T-cell (primary cell): Measurements from ENCODE around the gene DCUN1D4. TPM values are rescaled to one million over a fixed set of nuclear protein-coding genes. Genes with fewer than 3 reads are reported as not detected.
"Not testable (repeated sequence)": the region's sequence is repeated elsewhere in the genome, so short reads cannot be mapped to it uniquely, and the experiment has no call there.

Experiments
- ATAC-seq, 4 experiments: fragments of 200-7000 bp in 3 of 4; fragments of 150-1000 bp in 1 of 4; cut with Tn5 transposase; replicated peaks in 1 of 4; 1 replicate in 3 of 4; 2 replicates in 1 of 4; pipeline ENCODE4 v1.10.0; 2021; ENCODE audit warnings: moderate library complexity in 3 of 4, mild to moderate bottlenecking in 2 of 4, moderate number of reproducible peaks in 1 of 4
- CTCF ChIA-PET, 2 donors: fragments of 300-600 bp; sonication (Branson Sonifier 250); formaldehyde crosslinking; loops; one replicate each; lab custom pipeline; 2022; ENCODE audit warnings: antibody characterized with exemption in 2 of 2; lab: Charles Lee
- POLR2A ChIA-PET, 2 donors: fragments of 300-600 bp; sonication (Branson Sonifier 250); formaldehyde crosslinking; loops; one replicate each; lab custom pipeline; 2022; ENCODE audit warnings: antibody characterized with exemption in 2 of 2; lab: Charles Lee
- DNase-seq, 35 experiments: peaks; one replicate each; pipeline versions ENCODE4 v3.0.0 to v3.0.0-alpha.2; 2013 to 2023
- H3K27ac ChIP-seq: one replicate; pipeline ENCODE4 v1.5.1; 2013; ENCODE audit warnings: low read length
- H3K27me3 ChIP-seq, 2 experiments: replicated peaks in 1 of 2; 1 replicate in 1 of 2; 2 replicates in 1 of 2; pipeline versions ENCODE4 v1.6.1 to v1.7.0; 2013; ENCODE audit warnings: low read length in 1 of 2, mixed read lengths in 1 of 2; ENCODE audit not compliant: control insufficient read depth in 2 of 2, insufficient read depth in 2 of 2; ENCODE audit errors: extremely low read depth in 1 of 2
- H3K36me3 ChIP-seq, 2 donors: 1 replicate in 1 of 2; 2 replicates in 1 of 2; pipeline versions ENCODE4 v1.6.1 to v1.7.0; 2013; ENCODE audit warnings: low read length in 1 of 2; ENCODE audit not compliant: control insufficient read depth in 2 of 2, insufficient read depth in 1 of 2; ENCODE audit errors: extremely low read depth in 1 of 2
- H3K4me1 ChIP-seq, 2 experiments: 1 replicate in 1 of 2; 2 replicates in 1 of 2; pipeline versions ENCODE4 v1.6.1 to v1.7.0; 2013; ENCODE audit warnings: low read length in 2 of 2, mixed read lengths in 1 of 2; ENCODE audit not compliant: insufficient read depth in 2 of 2, control insufficient read depth in 1 of 2; ENCODE audit errors: extremely low read depth in 1 of 2
- H3K4me3 ChIP-seq, 2 donors: 1 replicate in 1 of 2; 2 replicates in 1 of 2; pipeline versions ENCODE4 v1.5.1 to v1.7.0; 2013; ENCODE audit warnings: mild to moderate bottlenecking in 2 of 2, low read length in 1 of 2, moderate library complexity in 1 of 2; ENCODE audit not compliant: control insufficient read depth in 1 of 2; ENCODE audit errors: extremely low read depth in 1 of 2
- H3K9me3 ChIP-seq: 2 replicates; pipeline ENCODE4 v1.7.0; 2013
- H3K27ac Mint-ChIP-seq, 2 donors: one replicate each; pipeline ENCODE4 v1.8.0; 2020 to 2021; ENCODE audit warnings: mild to moderate bottlenecking in 2 of 2, mixed read lengths in 2 of 2
- H3K27me3 Mint-ChIP-seq, 2 donors: one replicate each; pipeline ENCODE4 v1.8.0; 2021 to 2022; ENCODE audit warnings: mixed read lengths in 2 of 2
- H3K36me3 Mint-ChIP-seq: one replicate; pipeline ENCODE4 v1.8.0; 2021; ENCODE audit warnings: mixed read lengths
- H3K4me1 Mint-ChIP-seq, 3 donors: one replicate each; pipeline ENCODE4 v1.8.0; 2020 to 2022; ENCODE audit warnings: mixed read lengths in 3 of 3, mild to moderate bottlenecking in 1 of 3
- H3K4me3 Mint-ChIP-seq, 3 donors: one replicate each; pipeline ENCODE4 v1.8.0; 2020 to 2022; ENCODE audit warnings: mild to moderate bottlenecking in 3 of 3, mixed read lengths in 3 of 3, moderate library complexity in 3 of 3
- H3K9me3 Mint-ChIP-seq, 3 donors: one replicate each; pipeline ENCODE4 v1.8.0; 2020 to 2022; ENCODE audit warnings: mixed read lengths in 3 of 3
- WGBS: methylation state at CpG from one replicate; pipeline ENCODE4 v1.1.5; 2013; ENCODE audit warnings: missing lambda C conversion rate; ENCODE audit not compliant: insufficient coverage; 5-methylcytosine and 5-hydroxymethylcytosine counted together
- total RNA-seq, 35 experiments: library from RNA in 6 of 35; stranded (reverse) in 6 of 35; fragments of 120-200 nt in 1 of 35; gene quantifications; one replicate each; pipeline versions ENCODE4 v1.2.1 to v1.2.4 and lab custom pipeline; 2013 to 2026

The DCUN1D4 gene
- total RNA-seq, 5 donors from 2014 or later (not counting 1 experiment from before 2014, with no cell fraction given) = 35.6 to 47.1 (median 37.3) TPM

- H3K36me3 Mint-ChIP-seq = peaks cover 48% of the 10 kb centered on the region
- H3K4me1 ChIP-seq = peaks cover 0 to 2% of the 10 kb centered on the region in 2 experiments
- H3K4me3 Mint-ChIP-seq = no peak overlapping the region
- no peaks in the 10 kb centered on the region for H3K27me3 ChIP-seq
- H3K36me3 ChIP-seq = peaks cover 0 to 19% of the 10 kb centered on the region in 2 donors
- no peaks in the 10 kb centered on the region for H3K27me3 Mint-ChIP-seq
- H3K4me3 ChIP-seq = no peak overlapping the region
- peaks cover 0 to 10% (median 2%) of the 10 kb centered on the region in 3 donors for H3K4me1 Mint-ChIP-seq
- H3K27ac ChIP-seq = no peak overlapping the region
- H3K9me3 Mint-ChIP-seq = no peaks in the 10 kb centered on the region
- H3K27ac Mint-ChIP-seq = no peak overlapping the region
- ATAC-seq = no peak
- WGBS = 89% methylated on average over 1 of the region's 2 CpGs
- CTCF ChIA-PET = interaction anchor here in 1 of 2 donors (0.6 kb wide), 1 partner anchor 23 kb away, joined by 3 read pairs; no protein-coding TSS in a partner anchor
- POLR2A ChIA-PET = no interaction called here
- H3K9me3 ChIP-seq = no peaks in the 10 kb centered on the region
- no peak for DNase-seq
These were observed 41.7 kb downstream of the DCUN1D4 start for GRCh38 chr4:51884606-51885005.

- ATAC-seq (no peak), DNase-seq (peak in 1 of 35 experiments; percentile 16)
- Mint-ChIP-seq H3K27ac (no peak overlapping the region), H3K4me1 (peaks cover 0 to 10% (median 2%) of the 10 kb centered on the region in 3 donors), H3K36me3 (peaks cover 51% of the 10 kb centered on the region), H3K4me3 (no peak overlapping the region), H3K27me3 (no peaks in the 10 kb centered on the region), H3K9me3 (no peaks in the 10 kb centered on the region)
- Histone ChIP-seq H3K9me3 (no peaks in the 10 kb centered on the region), H3K36me3 (peaks cover 0 to 13% of the 10 kb centered on the region in 2 donors), H3K27ac (no peak overlapping the region), H3K4me1 (peaks cover 0 to 2% of the 10 kb centered on the region in 2 experiments), H3K4me3 (no peak overlapping the region), H3K27me3 (no peaks in the 10 kb centered on the region)
- ChIA-PET CTCF (no interaction called here), POLR2A (no interaction called here)
- 96% methylated on average over 5 of the region's 5 CpGs for WGBS
These were observed 42.4 kb downstream of the DCUN1D4 start for GRCh38 chr4:51885363-51885762.

- ChIA-PET CTCF (no interaction called here), POLR2A (interaction anchor here in 1 of 2 donors (0.6 kb wide), 1 partner anchor 1490 kb away, joined by 3 read pairs; no protein-coding TSS in a partner anchor)
- H3K36me3 Mint-ChIP-seq = peaks cover 45% of the 10 kb centered on the region
- no peak overlapping the region for H3K27ac Mint-ChIP-seq
- no peaks in the 10 kb centered on the region for H3K27me3 Mint-ChIP-seq
- H3K9me3 Mint-ChIP-seq = no peaks in the 10 kb centered on the region
- WGBS = no CpG with 5 or more reads among the region's 1 CpG
- H3K4me1 Mint-ChIP-seq = peaks cover 0 to 3% (median 2%) of the 10 kb centered on the region in 3 donors
- no peak for ATAC-seq
- peaks cover 5 to 25% of the 10 kb centered on the region in 2 donors for H3K36me3 ChIP-seq
- no peaks in the 10 kb centered on the region for H3K27me3 ChIP-seq
- DNase-seq = no peak
- no peak overlapping the region for H3K4me3 Mint-ChIP-seq
- H3K27ac ChIP-seq = no peak overlapping the region
- no peaks in the 10 kb centered on the region for H3K9me3 ChIP-seq
- no peak overlapping the region for H3K4me3 ChIP-seq
- no peaks in the 10 kb centered on the region for H3K4me1 ChIP-seq
These were observed 47.8 kb downstream of the DCUN1D4 start for GRCh38 chr4:51890760-51891159.

GRCh38 chr4:51893402-51893801 is 50.4 kb downstream of the DCUN1D4 start:
- H3K27ac Mint-ChIP-seq, H3K4me1 Mint-ChIP-seq, H3K9me3 ChIP-seq, H3K4me1 ChIP-seq, DNase-seq, H3K27me3 ChIP-seq, ATAC-seq, CTCF ChIA-PET, H3K27me3 Mint-ChIP-seq, H3K4me3 ChIP-seq, POLR2A ChIA-PET, H3K27ac ChIP-seq, H3K4me3 Mint-ChIP-seq, H3K9me3 Mint-ChIP-seq: not testable (repeated sequence)
- 96% methylated on average over 13 of the region's 16 CpGs for WGBS
- H3K36me3 ChIP-seq = peaks cover 5 to 16% of the 10 kb centered on the region in 2 donors
- H3K36me3 Mint-ChIP-seq = peaks cover 42% of the 10 kb centered on the region

GRCh38 chr4:51894059-51894645 is 51.2 kb downstream of the DCUN1D4 start:
- no peak overlapping the region for H3K4me3 ChIP-seq
- DNase-seq = no peak
- H3K27me3 ChIP-seq = no peaks in the 10 kb centered on the region
- Mint-ChIP-seq H3K27me3 (no peaks in the 10 kb centered on the region), H3K4me1 (peaks cover 0 to 3% (median 2%) of the 10 kb centered on the region in 3 donors), H3K27ac (no peak overlapping the region), H3K4me3 (no peak overlapping the region), H3K36me3 (peaks cover 48% of the 10 kb centered on the region), H3K9me3 (no peaks in the 10 kb centered on the region)
- H3K4me1 ChIP-seq = no peaks in the 10 kb centered on the region
- H3K9me3 ChIP-seq = no peaks in the 10 kb centered on the region
- no peak for ATAC-seq
- H3K27ac ChIP-seq = no peak overlapping the region
- POLR2A ChIA-PET = no interaction called here
- 83% methylated on average over 1 of the region's 1 CpG for WGBS
- CTCF ChIA-PET = no interaction called here
- H3K36me3 ChIP-seq = peaks cover 5 to 19% of the 10 kb centered on the region in 2 donors

GRCh38 chr4:51895158-51895557 is 52.2 kb downstream of the DCUN1D4 start:
- Mint-ChIP-seq H3K36me3 (peaks cover 46% of the 10 kb centered on the region), H3K27ac (no peak overlapping the region), H3K4me3 (no peak overlapping the region), H3K27me3 (no peaks in the 10 kb centered on the region), H3K9me3 (no peaks in the 10 kb centered on the region), H3K4me1 (peaks cover 0 to 3% (median 2%) of the 10 kb centered on the region in 3 donors)
- Histone ChIP-seq H3K27ac (no peak overlapping the region), H3K27me3 (no peaks in the 10 kb centered on the region), H3K4me1 (no peaks in the 10 kb centered on the region), H3K36me3 (peaks cover 5 to 26% of the 10 kb centered on the region in 2 donors), H3K9me3 (no peaks in the 10 kb centered on the region), H3K4me3 (no peak overlapping the region)
- ATAC-seq (no peak), DNase-seq (no peak)
- ChIA-PET CTCF (interaction anchor here (0.6 to 1.3 kb wide), 9 partner anchors 12 to 1099 kb away, joined by 3 to 7 read pairs (median 4); partner anchors contain the start of genes DCUN1D4 (in 1 of the 2) and SGCB (in 1 of the 2)), POLR2A (interaction anchor here (0.6 kb wide), 2 partner anchors 18 to 99 kb away, joined by 3 to 8 read pairs; no protein-coding TSS in a partner anchor)
- WGBS = 25% methylated on average over 1 of the region's 3 CpGs
